Esophagus mucosa (tissue), 1 donor: ENCODE data around the gene NEFH. TPM values are rescaled to one million over a fixed set of nuclear protein-coding genes. Genes with fewer than 3 reads are reported as not detected.

Experiments used
- ATAC-seq: fragments of 200-7000 bp; cut with Tn5 transposase; one replicate; pipeline ENCODE4 v1.9.1; 2020
- total RNA-seq: library from RNA; stranded (reverse); gene quantifications from one replicate; pipeline ENCODE4 v1.2.4, GENCODE V29; 2023
- donor health status: DM: yes; HTN: yes; CAD: no.

NEFH gene
- total RNA-seq, 1 donor from 2014 or later: not detected

DNA sequence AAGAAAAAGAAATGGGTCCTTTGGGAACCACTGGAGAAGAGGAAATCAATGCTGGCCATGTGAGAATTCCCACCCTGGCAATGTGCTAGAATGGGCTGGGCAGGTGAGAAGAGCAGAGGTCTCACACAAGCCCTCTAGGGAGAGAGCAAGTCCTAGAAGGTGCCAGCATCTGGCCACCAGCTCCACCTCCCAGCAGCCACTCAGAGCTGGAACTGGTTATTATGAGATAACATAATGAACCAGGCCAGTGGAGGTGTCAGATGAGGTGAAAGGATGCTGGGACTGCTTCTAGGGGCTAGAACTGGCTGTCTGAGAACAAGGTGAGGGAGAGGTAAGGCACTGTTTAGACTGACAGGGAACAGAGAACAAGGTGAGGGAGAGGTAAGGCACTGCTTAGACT is 29.3 kb downstream of the NEFH start:
- ATAC-seq: no peak

DNA sequence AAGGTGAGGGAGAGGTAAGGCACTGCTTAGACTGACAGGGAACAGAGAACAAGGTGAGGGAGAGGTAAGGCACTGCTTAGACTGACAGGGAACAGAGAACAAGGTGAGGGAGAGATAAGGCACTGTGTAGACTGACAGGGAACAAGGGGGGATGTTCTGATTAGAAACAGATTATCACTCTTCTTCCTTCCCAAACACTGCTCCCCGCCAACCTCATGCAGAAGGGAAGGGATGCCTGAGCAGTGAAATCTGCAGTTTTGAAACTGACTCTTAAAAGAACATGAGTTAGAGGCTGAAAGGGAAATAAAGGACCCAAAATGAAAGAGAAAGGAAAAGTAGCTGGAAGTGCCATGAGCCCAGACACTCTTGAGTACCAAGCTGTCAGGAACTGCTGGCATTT is 29.8 kb downstream of the NEFH start:
- ATAC-seq: no peak

GRCh38 chr22:29510542-29510941 is 30.5 kb downstream of the NEFH start:
- ATAC-seq: no peak

DNA sequence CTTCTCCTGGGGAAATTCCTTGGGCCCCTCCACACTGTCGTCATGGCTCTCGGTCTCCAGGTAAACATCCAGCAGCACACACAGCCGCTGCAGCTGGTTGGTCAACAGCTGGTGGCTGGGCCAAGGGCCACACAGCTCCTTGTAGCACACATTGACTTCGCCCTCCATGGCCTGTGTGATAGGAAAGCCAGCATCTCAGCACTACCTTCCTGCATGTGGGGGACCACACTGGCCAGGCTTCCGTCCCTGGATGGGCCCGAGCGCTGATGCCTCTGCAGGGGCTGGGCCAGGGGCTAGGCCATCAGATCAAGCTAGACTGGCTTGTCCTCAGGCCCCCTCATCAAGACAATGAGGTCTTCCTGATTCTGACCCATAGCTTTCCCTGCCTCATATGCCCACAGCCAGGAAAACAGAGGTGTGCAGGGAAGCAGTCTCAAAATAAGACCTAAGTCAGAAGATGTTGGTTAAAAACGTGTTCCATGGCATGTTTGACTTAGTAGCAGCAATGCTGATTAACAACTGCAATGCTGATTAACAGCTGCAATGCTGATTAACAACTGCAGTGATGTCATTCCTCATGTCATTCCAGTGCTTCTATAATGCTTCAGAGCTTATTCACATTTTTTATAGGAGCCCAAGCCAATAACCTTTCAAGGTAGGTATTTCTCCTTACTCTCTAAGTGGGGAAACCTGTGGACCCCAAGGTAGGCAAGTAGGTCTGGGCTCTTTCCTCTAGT is 31.3 kb downstream of the NEFH start:
- no peak for ATAC-seq

GRCh38 chr22:29512031-29512430 is 32.0 kb downstream of the NEFH start:
- no peak for ATAC-seq

GRCh38 chr22:29517215-29517908 is 37.3 kb downstream of the NEFH start:
- ATAC-seq: no peak

- ATAC-seq: no peak
These were observed 38.4 kb downstream of the NEFH start for GRCh38 chr22:29518427-29518826.

DNA sequence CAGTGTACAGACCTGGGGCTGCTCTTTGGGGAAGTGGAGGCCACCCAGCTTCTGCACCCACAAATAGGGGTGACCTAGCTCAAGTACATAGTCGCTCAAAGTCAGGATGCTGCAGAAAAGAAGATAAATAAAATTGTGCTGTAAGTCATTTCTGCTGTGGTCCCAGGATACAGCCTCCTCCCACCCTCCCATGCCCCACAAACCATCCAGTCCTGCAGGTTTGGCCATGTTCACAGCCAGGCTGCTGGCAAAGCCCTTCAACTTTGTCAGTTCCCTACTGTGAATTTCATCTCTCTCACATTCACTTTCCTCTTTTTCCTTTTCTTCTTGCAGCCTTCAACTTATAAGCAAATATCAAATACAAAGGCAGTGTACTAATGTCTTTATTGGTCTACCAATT is 40.0 kb downstream of the NEFH start:
- ATAC-seq: no peak

- no peak for ATAC-seq
These were observed 40.8 kb downstream of the NEFH start for GRCh38 chr22:29520851-29521250.

- ATAC-seq: no peak
These were observed 41.5 kb downstream of the NEFH start for GRCh38 chr22:29521526-29521925.

GRCh38 chr22:29523761-29524160 is 43.7 kb downstream of the NEFH start:
- ATAC-seq: no peak

DNA sequence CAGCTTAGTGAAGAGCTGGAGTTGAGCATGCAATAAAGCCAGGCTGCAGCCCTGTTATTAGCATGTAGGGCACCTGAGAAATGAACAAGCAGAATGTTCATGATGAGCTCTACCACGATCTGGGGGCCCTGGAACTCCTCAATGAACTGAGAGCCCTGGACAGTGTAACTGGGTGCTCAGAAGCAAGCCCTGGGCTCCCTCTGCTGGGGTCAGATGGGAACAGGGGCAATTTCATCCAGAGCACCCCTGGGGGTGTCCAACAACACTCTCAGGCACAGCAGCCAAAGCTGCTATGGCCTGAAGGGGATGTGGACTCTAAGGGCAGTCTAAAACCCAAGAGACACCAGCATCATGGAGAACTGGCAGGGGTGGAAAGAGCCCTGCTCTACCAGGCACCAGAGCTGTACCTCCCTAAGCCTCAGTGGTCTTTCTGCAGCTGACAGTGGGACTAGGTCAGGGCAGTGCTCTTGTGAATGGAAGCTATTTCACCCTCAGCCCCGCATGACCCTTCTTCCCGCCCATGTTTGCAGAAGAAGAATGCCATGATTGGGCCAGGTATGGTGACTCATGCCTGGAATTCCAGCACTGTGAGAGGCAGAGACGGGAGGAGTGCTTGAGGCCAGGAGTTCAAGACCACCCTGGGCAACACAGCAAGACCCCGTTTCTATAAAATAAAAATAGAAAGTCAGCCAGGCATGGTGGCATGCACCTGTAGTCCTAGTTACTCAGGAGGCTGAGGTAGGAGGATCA is 44.6 kb downstream of the NEFH start:
- peak; percentile 52 for ATAC-seq

DNA sequence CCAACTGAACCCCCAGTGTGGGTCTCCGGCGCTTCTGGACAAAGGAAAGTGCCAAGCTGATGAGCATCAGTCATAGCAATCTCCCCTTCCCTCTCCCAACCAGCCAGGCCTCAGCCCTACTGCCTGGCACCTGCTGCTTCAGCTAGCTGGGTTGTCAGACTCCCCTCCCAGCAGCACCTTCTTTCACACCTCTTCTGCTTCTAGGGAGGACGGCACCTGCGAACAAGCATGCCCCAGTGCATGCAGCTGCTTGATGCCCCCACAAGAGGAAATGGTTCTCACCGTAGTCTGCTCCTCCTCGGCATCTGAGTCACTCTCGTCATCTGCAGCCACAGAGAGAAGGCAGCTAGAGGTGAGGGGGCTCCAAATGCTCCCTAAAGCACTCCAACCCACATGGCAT is 48.1 kb downstream of the NEFH start:
- ATAC-seq: no peak

DNA sequence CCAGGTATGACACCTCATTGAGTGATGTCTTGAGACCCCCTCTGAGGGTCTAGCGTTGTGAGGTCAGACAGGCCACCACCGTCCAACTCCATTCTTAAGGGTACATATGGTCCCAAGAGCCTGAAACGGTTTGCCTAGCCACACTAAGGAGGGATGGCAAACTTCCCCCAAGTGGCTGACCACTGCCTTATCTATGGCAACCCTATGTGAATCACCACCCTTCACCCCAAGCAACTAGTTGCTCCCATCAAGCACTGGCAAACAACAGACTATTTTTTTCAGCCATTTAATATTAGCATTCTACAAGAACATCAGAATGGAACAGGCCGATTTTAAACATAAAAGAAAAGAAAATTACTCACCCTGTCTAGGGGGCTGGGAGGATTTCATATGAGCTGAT is 50.7 kb downstream of the NEFH start:
- ATAC-seq: no peak

DNA sequence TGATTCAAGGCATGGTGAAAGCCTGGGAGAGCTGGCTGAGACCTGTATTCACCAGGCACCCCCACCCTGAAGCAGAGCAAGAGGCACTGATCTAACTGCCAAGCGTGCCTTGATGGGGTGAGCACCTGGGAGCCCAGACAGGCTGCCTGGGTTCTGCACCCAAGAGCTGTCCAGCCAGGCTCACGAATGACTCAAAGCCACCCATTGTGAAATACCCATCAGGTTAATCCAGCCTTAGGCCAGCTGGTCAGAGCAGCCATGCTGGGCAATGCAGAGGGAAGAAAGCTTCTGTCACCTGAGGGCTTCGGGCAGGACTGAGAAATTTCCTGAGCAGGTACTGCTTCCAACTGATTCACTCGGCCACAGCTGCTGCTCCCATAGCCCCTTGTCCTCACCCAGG is 51.4 kb downstream of the NEFH start:
- ATAC-seq: peak; percentile 49

DNA sequence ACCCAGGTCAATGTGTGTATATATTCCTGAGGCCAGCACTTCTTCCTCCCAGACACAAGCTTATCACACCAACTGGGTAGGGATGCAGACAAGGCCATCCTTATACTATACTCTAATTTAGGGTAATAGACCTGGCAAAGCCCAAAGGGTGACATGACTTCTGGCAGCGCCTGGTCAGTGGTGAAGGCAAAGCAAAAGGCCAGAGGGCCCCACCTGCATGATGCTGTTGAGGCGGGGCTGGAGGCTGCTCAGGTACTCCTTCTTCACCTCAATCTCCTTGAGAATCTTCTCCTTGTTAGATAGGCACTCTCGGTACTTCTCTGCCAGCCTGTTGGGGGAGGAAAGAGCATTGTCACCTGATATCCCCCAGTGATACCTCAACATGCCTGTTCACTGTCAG is 56.4 kb downstream of the NEFH start:
- ATAC-seq: no peak

DNA sequence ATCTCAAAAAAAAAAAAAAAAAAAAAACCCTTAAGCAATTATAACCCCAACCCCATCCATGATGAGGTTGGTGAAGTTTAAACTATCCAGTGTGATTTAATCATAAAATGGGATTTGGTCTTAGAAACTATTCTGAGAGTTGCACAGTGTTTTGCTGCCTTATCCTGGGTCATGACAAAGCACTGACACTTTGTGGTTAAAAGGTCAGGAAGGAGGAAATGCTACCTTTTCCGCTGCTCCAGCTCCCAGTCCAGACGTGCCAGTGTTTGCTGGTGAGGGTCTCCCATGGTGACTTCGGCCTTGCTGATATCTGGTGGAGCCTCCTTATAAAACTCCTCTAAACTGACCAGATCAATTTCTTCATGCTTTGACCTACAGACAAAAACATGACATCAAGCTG is 59.1 kb downstream of the NEFH start:
- ATAC-seq: no peak

Other genes with a start within 250 kb of the NEFH start
- 10.4 TPM for gene RHBDD3, start 212.2 kb upstream of the NEFH start, total RNA-seq
- gene EWSR1, start 211.9 kb upstream of the NEFH start, total RNA-seq: 127 TPM
- gene GAS2L1, start 173.6 kb upstream of the NEFH start, total RNA-seq: 27.7 TPM
- gene RASL10A, start 164.5 kb upstream of the NEFH start, total RNA-seq: 0.88 TPM
- 80.8 TPM for gene AP1B1, start 91.6 kb upstream of the NEFH start, total RNA-seq
- not detected for gene RFPL1, start 41.6 kb upstream of the NEFH start, total RNA-seq
- 30.1 TPM for gene THOC5, start 73.5 kb downstream of the NEFH start, total RNA-seq
- gene NIPSNAP1, start 100.9 kb downstream of the NEFH start, total RNA-seq: 39.0 TPM
- gene NF2, start 123.4 kb downstream of the NEFH start, total RNA-seq: 32.3 TPM
- not detected for gene CABP7, start 239.8 kb downstream of the NEFH start, total RNA-seq